Mucosa of descending colon (tissue), 3 donors: ENCODE results near the gene HIPK2. TPM values are rescaled to one million over a fixed set of nuclear protein-coding genes. Genes with fewer than 3 reads are reported as not detected.
"Not testable (repeated sequence)": the region's sequence is repeated elsewhere in the genome, so short reads cannot be mapped to it uniquely, and the experiment has no call there.

ENCODE experiments used
- ATAC-seq: fragments of 200-7000 bp; cut with Tn5 transposase; one replicate; pipeline ENCODE4 v1.9.1; 2020; ENCODE audit warnings: mild to moderate bottlenecking, moderate library complexity
- DNase-seq, 3 donors: peaks; one replicate each; pipeline ENCODE4 v3.0.0-alpha.2; 2020
- H3K36me3 ChIP-seq: fragments of 200-600 bp; one replicate; pipeline ENCODE4 v1.8.0; 2021; ENCODE audit warnings: low read depth, mild to moderate bottlenecking
- H3K4me1 ChIP-seq: fragments of 200-600 bp; one replicate; pipeline ENCODE4 v1.8.0; 2021; ENCODE audit warnings: low read depth, mild to moderate bottlenecking
- H3K4me3 ChIP-seq: fragments of 200-600 bp; one replicate; pipeline ENCODE4 v1.8.0; 2021; ENCODE audit warnings: mild to moderate bottlenecking
- H3K9me3 ChIP-seq: fragments of 200-600 bp; one replicate; pipeline ENCODE4 v1.8.0; 2021; ENCODE audit warnings: mild to moderate bottlenecking
- intact Hi-C, 2 donors: fragments of 100-400 bp; cut with DNase I in 1 of 2; cut with micrococcal nuclease in 1 of 2; formaldehyde crosslinking; loops; one replicate each; pipeline versions ENCODE4 v1.11.0 to v1.11.1; 2022; cut with DNase I, micrococcal nuclease
- total RNA-seq, 3 donors: library from RNA; stranded (reverse); fragmentation: NEBNext Ultra II Directional in 2 of 3; extraction: Animal tissue kit (Norgen Biotek cat#: 25700) in 2 of 3; gene quantifications; one replicate each; pipeline versions ENCODE4 v1.2.1 to v1.2.4, GENCODE V29; 2021 to 2023
- TF ChIP-seq, protein P1 (sequence below): fragments of 200-600 bp; IDR thresholded peaks from one replicate; pipeline ENCODE4 v1.8.0; 2022; ENCODE audit warnings: antibody characterized with exemption, mild to moderate bottlenecking
- donor health status: DM: no; HTN: no; CAD: no; lungs with moderate emphysema.
- donor health status: DM: no; HTN: no; CAD: no.
- donor health status: DM: no; HTN: yes; CAD: no.

HIPK2 gene
- total RNA-seq, 3 donors from 2014 or later = 29.9 to 63.6 (median 39.9) TPM

DNA sequence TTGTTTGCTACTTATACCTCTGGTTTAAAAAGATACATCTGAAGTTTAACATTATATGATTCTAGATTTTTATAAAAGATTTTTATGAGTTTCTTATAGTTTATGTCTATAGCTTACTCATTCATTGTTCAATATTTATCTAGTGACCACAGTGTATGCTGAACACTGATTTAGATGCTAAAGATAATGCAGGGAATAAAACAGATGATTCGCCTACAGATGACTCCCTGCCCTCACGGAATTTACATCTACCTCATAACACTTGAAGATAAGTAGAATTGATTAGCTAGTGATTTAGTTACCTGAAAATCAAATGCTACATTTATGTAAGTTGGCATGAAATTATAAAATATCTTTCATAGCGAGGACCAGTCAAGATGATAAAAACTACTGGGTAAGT is 105.8 kb downstream of the HIPK2 start:
- no peak overlapping the region for H3K4me3 ChIP-seq
- TF ChIP-seq, protein P1, sequence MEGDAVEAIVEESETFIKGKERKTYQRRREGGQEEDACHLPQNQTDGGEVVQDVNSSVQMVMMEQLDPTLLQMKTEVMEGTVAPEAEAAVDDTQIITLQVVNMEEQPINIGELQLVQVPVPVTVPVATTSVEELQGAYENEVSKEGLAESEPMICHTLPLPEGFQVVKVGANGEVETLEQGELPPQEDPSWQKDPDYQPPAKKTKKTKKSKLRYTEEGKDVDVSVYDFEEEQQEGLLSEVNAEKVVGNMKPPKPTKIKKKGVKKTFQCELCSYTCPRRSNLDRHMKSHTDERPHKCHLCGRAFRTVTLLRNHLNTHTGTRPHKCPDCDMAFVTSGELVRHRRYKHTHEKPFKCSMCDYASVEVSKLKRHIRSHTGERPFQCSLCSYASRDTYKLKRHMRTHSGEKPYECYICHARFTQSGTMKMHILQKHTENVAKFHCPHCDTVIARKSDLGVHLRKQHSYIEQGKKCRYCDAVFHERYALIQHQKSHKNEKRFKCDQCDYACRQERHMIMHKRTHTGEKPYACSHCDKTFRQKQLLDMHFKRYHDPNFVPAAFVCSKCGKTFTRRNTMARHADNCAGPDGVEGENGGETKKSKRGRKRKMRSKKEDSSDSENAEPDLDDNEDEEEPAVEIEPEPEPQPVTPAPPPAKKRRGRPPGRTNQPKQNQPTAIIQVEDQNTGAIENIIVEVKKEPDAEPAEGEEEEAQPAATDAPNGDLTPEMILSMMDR = no peak
- H3K4me1 ChIP-seq = no peaks in the 10 kb centered on the region
- ATAC-seq = no peak
- no peak for DNase-seq
- no peaks in the 10 kb centered on the region for H3K36me3 ChIP-seq
- intact Hi-C loops = no loop called here
- H3K9me3 ChIP-seq = no peaks in the 10 kb centered on the region

GRCh38 chr7:139670662-139671061 is 107.1 kb downstream of the HIPK2 start:
- intact Hi-C loops, ATAC-seq, H3K9me3 ChIP-seq, DNase-seq, H3K36me3 ChIP-seq, H3K4me3 ChIP-seq, H3K4me1 ChIP-seq: not testable (repeated sequence)

- DNase-seq (no peak), ATAC-seq (no peak)
- Histone ChIP-seq H3K4me3 (no peak overlapping the region), H3K9me3 (no peaks in the 10 kb centered on the region), H3K36me3 (no peaks in the 10 kb centered on the region), H3K4me1 (no peaks in the 10 kb centered on the region)
- intact Hi-C loops = no loop called here
- TF ChIP-seq, protein P1 = no peak
Measured at GRCh38 chr7:139669106-139670061, 108.4 kb downstream of the HIPK2 start.

DNA sequence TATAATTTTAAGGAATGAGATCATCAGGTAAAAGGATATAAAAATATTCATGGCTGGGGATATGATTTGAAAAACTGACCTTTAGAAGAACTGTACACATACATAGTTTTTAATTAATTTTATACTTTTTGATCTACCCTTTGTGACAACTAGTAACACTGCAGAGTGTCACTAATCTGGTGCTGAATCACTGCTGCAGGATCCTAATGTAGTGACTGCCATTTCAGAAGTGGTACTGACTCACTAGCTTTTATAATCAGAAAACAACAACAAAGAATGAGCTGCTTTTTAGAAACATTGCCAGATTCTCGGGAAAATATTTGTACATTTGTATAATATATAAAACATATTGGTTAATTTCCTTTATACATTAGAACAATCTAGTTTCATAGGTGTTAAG is 110.4 kb downstream of the HIPK2 start:
- no peak for DNase-seq
- peaks cover 4% of the 10 kb centered on the region for H3K4me1 ChIP-seq
- intact Hi-C loops = no loop called here

GRCh38 chr7:139666501-139666900 is 111.3 kb downstream of the HIPK2 start:
- Histone ChIP-seq H3K9me3 (no peaks in the 10 kb centered on the region), H3K4me3 (no peak overlapping the region), H3K4me1 (peaks cover 4% of the 10 kb centered on the region), H3K36me3 (no peaks in the 10 kb centered on the region)
- TF ChIP-seq, protein P1 = no peak
- intact Hi-C loops = no loop called here
- DNase-seq = no peak
- no peak for ATAC-seq

More for the DNA sequence above, 110.4 kb downstream of the HIPK2 start:
- Histone ChIP-seq H3K4me3 (no peak overlapping the region), H3K9me3 (no peaks in the 10 kb centered on the region), H3K36me3 (no peaks in the 10 kb centered on the region)
- TF ChIP-seq, protein P1 = no peak
- ATAC-seq = no peak

DNA sequence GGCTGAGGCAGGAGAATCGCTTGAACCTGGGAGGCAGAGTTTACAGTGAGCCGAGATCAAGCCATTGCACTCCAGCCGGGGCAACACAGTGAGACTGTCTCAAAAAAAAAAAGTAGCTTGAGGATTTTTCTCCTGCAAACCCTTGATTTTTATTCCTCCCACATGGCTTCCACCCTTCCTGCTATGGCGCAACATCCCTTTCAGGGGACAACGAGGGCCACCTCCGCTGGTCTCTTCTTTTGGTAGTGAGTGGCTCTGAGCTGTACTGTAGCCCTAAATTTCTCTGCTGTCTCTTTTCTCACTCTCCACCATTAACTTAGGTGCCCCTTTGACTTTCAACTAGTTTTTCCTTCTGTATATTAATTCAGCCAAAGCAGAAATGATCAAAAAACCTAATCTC is 113.4 kb downstream of the HIPK2 start:
- ATAC-seq (no peak), DNase-seq (no peak)
- H3K9me3 ChIP-seq = no peaks in the 10 kb centered on the region
- peaks cover 21% of the 10 kb centered on the region for H3K4me1 ChIP-seq
- no peak overlapping the region for H3K4me3 ChIP-seq
- intact Hi-C loops = no loop called here
- no peaks in the 10 kb centered on the region for H3K36me3 ChIP-seq
- TF ChIP-seq, protein P1 = no peak
